Vagina (tissue), 2 donors: Measurements from ENCODE around the gene WT1.

ENCODE experiments used
- CTCF ChIP-seq, 3 experiments: fragments of 450-650 bp in 2 of 3; fragments of 200-600 bp in 1 of 3; sonication (generic) in 1 of 3; IDR thresholded peaks; one replicate each; pipeline ENCODE4 v1.5.1; 2017 to 2019; ENCODE audit warnings: antibody characterized with exemption in 3 of 3, mild to moderate bottlenecking in 2 of 3, moderate library complexity in 2 of 3
- POLR2A ChIP-seq, 2 donors: fragments of 450-650 bp; IDR thresholded peaks; one replicate each; pipeline ENCODE4 v1.6.1; 2017; ENCODE audit warnings: antibody characterized with exemption in 2 of 2, mild to moderate bottlenecking in 2 of 2, moderate library complexity in 2 of 2
- POLR2AphosphoS5 ChIP-seq, 2 donors: sonication (generic); formaldehyde crosslinking; IDR thresholded peaks; one replicate each; pipeline ENCODE4 v1.9.0; 2017; ENCODE audit warnings: antibody characterized with exemption in 2 of 2, mild to moderate bottlenecking in 2 of 2, low read depth in 1 of 2; ENCODE audit not compliant: insufficient read depth in 1 of 2

- TF ChIP-seq POLR2A (IDR thresholded peaks at IDR 0.05): no peak
- no peak for TF ChIP-seq CTCF (IDR thresholded peaks at IDR 0.05)
- TF ChIP-seq POLR2AphosphoS5 (IDR thresholded peaks at IDR 0.05; ENCODE audit: insufficient read depth in 1 of 2, low read depth in 1 of 2): no peak
Measured at GRCh38 chr11:32391956-32392553, 43.3 kb downstream of the WT1 start.
